Ishikawa (cell line): ENCODE results near the gene C11orf21.

ENCODE experiments used
- CEBPB ChIP-seq: IDR thresholded peaks from 2 replicates; pipeline ENCODE4 v1.6.1; 2012
- CREB1 ChIP-seq: IDR thresholded peaks from 2 replicates; pipeline ENCODE4 v1.6.1; 2012; ENCODE audit warnings: low read depth
- EGR1 ChIP-seq: IDR thresholded peaks from 2 replicates; pipeline ENCODE4 v1.6.1; 2012
- EP300 ChIP-seq: IDR thresholded peaks from 2 replicates; pipeline ENCODE4 v1.6.1; 2012; ENCODE audit warnings: borderline replicate concordance
- FOXM1 ChIP-seq: IDR thresholded peaks from 2 replicates; pipeline ENCODE4 v1.6.1; 2012; ENCODE audit warnings: low read depth, borderline replicate concordance
- MAX ChIP-seq: IDR thresholded peaks from 2 replicates; pipeline ENCODE4 v1.6.1; 2012
- NFIC ChIP-seq: IDR thresholded peaks from 2 replicates; pipeline ENCODE4 v1.6.1; 2012
- RAD21 ChIP-seq: IDR thresholded peaks from 2 replicates; pipeline ENCODE4 v1.6.1; 2012; ENCODE audit warnings: low read depth
- REST ChIP-seq: IDR thresholded peaks from 2 replicates; pipeline ENCODE4 v1.6.1; 2012; ENCODE audit warnings: low read depth, mild to moderate bottlenecking
- TAF1 ChIP-seq: IDR thresholded peaks from 2 replicates; pipeline ENCODE4 v1.6.1; 2012; ENCODE audit warnings: low read depth, mild to moderate bottlenecking
- TCF12 ChIP-seq: IDR thresholded peaks from 2 replicates; pipeline ENCODE4 v1.6.1; 2012; ENCODE audit warnings: low read depth
- TEAD4 ChIP-seq: IDR thresholded peaks from 2 replicates; pipeline ENCODE4 v1.6.1; 2012
- USF1 ChIP-seq: IDR thresholded peaks from 2 replicates; pipeline ENCODE4 v1.6.1; 2012
- YY1 ChIP-seq: IDR thresholded peaks from 2 replicates; pipeline ENCODE4 v1.6.1; 2012; ENCODE audit warnings: low read depth
- ZBTB7A ChIP-seq: IDR thresholded peaks from 2 replicates; pipeline ENCODE4 v1.6.1; 2012; ENCODE audit warnings: low read depth

C11orf21 gene

DNA sequence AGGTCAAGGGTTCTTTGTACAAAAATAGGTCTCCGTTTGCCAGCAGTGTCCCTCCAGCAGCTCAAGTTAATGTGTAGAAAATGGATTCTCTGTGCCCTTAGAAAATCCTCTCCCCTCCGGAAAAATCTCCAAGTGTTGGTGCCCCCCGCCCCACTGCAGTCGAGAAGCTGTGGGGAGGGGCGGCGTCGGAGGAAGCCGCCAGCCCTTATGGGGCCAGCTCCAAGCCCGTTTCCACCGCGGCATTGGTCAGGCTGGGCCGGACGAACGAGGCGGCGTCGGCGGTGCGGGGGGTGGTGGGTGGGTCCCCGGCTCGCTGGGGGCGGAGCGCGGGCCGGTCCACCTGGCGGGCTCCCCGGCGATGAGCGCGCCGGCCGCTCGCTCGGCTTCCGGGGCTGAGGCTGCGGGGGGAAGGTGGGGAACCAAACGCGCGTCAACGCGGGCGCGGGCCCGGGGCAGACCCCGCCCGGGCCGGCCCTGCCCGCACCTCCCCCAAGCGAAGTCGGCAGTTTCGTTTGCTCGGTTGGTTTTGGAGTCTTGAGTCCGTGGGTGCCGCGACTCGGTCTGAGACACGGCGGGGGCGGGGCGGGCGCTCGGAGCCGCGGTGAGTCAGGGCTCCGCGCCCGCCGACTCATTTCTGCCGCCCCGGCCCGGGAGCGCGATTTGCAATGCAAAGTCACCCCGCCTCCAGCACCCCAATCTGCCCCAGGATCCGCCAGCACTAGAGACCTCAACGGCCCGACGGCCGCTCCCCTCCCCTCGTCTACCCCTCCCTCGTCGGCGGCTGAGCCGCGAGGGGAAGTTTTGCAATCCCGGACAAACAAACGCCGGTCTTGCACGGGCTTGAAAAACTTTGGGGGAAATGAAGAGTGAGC, 32.8 kb downstream of the C11orf21 start:
- no peak for TF ChIP-seq TEAD4
- no peak; the same call in 1 of the 2 replicates for TF ChIP-seq TCF12
- TF ChIP-seq CREB1 = no peak
- peak; percentile 12; the same call in 1 of the 2 replicates for TF ChIP-seq MAX
- TF ChIP-seq CEBPB = peak; percentile 64
- no peak for TF ChIP-seq NFIC
- TF ChIP-seq USF1 = no peak
- no peak for TF ChIP-seq YY1
- no peak for TF ChIP-seq TAF1
- TF ChIP-seq RAD21 = no peak
- no peak for TF ChIP-seq EGR1
- TF ChIP-seq REST = no peak
- no peak for TF ChIP-seq FOXM1
- no peak for TF ChIP-seq EP300

DNA sequence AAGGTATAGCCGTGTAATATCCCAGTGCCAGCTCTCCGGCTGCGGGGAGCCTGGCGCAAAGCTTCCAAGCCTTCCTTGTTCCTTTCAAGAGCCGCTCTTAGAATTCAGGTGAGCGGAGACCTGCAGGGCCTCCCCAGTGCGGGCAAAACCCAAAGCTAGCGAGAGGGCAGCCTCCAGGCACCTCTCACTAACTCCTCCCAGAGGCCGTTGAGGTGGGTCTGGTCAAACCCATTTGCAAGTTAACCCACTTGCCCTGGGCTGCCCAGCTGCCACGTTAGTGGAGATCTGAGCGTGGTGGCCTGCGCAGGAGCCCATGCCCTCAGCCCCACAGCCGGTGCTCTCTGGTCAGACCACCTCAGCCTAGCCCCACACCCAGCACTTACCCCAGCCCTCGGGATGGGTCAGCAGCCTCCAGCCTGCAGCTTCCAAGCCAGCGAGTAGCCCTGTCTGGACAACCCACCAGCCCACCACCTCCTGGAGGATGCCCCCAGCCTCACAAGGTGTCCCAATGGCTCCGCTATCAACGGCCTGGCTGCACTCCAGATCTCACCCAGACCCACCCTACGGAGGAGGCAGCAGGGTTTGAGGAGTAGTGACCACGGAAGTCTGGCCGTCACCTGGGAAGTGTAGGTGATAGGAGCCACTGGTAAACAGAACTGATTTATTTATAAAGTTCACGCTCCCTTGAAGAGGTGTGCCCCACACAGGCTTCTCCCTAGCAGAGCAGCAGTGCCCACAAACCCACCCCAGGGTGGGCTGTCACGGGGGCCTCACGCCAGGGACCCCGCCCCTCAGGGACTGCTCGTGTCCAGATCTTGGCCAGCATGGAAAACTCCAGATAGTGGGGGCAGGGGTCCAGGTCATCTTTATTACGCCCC, 33.6 kb downstream of the C11orf21 start:
- TF ChIP-seq MAX (no peak), USF1 (no peak), REST (no peak), EGR1 (no peak), TEAD4 (no peak), TCF12 (no peak), EP300 (no peak), TAF1 (no peak), RAD21 (no peak), NFIC (no peak), FOXM1 (no peak), CREB1 (no peak), ZBTB7A (no peak)

- TF ChIP-seq TEAD4 = no peak
- no peak for TF ChIP-seq CEBPB
- TF ChIP-seq RAD21 = no peak
- TF ChIP-seq NFIC = no peak
- TF ChIP-seq REST = no peak
- TF ChIP-seq TCF12 = no peak
- no peak for TF ChIP-seq ZBTB7A
- no peak for TF ChIP-seq FOXM1
- TF ChIP-seq TAF1 = no peak
- TF ChIP-seq EGR1 = no peak
- no peak for TF ChIP-seq YY1
- no peak for TF ChIP-seq MAX
- no peak for TF ChIP-seq CREB1
- TF ChIP-seq USF1 = no peak
- TF ChIP-seq EP300 = no peak
These were observed 34.3 kb downstream of the C11orf21 start for GRCh38 chr11:2267306-2267850.
